GM12891 (cell line): Measurements from ENCODE around the gene PSMB7.
A peak's percentile ranks its signal among the peaks of the same experiment; 100 is the strongest.

Experiments
- DNase-seq: peaks from one replicate; pipeline ENCODE4 v3.0.0; 2011; ENCODE audit warnings: low spot score; ENCODE audit not compliant: insufficient read length
- FAIRE-seq: peaks from 2 replicates; lab custom pipeline; 2011; peaks lifted over from hg19 to GRCh38; lab: Jason Lieb, UNC
- PAX5 ChIP-seq: IDR thresholded peaks from 2 replicates; pipeline ENCODE4 v1.6.1; 2011; ENCODE audit warnings: low read length, moderate library complexity, mild to moderate bottlenecking; ENCODE audit not compliant: insufficient read depth, severe bottlenecking
- POLR2A ChIP-seq: IDR thresholded peaks from 2 replicates; pipeline ENCODE4 v1.6.1; 2011; ENCODE audit warnings: low read depth, low read length, control low read depth
- POLR2AphosphoS5 ChIP-seq: IDR thresholded peaks from 2 replicates; pipeline ENCODE4 v1.6.1; 2011; ENCODE audit warnings: low read depth, low read length, control low read depth
- POU2F2 ChIP-seq: IDR thresholded peaks from 2 replicates; pipeline ENCODE4 v1.6.1; 2011; ENCODE audit warnings: low read depth, mild to moderate bottlenecking, control low read depth, low read length, moderate library complexity
- SPI1 ChIP-seq: IDR thresholded peaks from 2 replicates; pipeline ENCODE4 v1.6.1; 2011; ENCODE audit warnings: low read depth, low read length, control low read depth
- TAF1 ChIP-seq: IDR thresholded peaks from 2 replicates; pipeline ENCODE4 v1.6.1; 2011; ENCODE audit warnings: low read depth, low read length, control low read depth

PSMB7 gene

DNA sequence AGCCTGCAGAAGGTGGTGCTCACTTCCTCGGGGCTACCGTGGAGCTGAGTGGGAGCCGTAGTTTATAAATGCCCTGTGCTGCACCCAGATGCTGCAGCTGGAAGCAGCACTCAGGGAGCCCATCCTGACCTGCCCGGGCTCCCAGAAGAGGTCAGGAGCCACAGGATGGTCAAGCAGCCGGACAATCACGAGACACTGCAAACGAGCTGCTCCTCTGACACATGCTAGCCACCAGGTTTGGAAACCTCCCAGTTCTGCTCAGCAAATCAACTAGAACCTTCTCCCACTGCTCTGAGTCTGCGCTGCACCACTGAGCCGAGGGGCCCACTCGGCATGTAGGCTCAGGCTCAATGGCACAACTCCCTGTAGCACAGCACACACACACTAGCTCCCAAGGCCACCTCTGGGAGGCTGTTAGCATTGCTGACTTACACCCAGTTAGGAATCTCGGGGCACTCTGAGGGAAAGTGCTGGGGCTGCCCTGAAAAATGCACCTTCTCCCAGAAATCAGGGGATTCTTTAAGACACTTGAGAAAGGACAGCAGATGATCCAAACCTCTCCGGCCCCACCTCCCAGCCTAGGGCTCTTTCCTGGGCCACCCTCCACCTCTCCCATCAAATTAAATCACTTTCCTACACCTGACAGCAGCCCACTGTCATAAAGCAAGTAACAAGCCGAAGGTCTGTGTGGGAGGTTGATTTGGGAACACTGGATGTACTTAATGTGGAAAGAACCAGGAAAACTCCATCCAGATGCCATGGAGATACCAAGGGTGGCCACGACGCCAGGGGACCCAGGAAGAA, 59.1 kb downstream of the PSMB7 start:
- FAIRE-seq: no peak
- no peak for DNase-seq
- 0 out of 2 replicates have a peak, but pooled peaks have one; percentile 41 for TF ChIP-seq POU2F2
- TF ChIP-seq SPI1: no peak
- TF ChIP-seq POLR2A: peak; percentile 62

DNA sequence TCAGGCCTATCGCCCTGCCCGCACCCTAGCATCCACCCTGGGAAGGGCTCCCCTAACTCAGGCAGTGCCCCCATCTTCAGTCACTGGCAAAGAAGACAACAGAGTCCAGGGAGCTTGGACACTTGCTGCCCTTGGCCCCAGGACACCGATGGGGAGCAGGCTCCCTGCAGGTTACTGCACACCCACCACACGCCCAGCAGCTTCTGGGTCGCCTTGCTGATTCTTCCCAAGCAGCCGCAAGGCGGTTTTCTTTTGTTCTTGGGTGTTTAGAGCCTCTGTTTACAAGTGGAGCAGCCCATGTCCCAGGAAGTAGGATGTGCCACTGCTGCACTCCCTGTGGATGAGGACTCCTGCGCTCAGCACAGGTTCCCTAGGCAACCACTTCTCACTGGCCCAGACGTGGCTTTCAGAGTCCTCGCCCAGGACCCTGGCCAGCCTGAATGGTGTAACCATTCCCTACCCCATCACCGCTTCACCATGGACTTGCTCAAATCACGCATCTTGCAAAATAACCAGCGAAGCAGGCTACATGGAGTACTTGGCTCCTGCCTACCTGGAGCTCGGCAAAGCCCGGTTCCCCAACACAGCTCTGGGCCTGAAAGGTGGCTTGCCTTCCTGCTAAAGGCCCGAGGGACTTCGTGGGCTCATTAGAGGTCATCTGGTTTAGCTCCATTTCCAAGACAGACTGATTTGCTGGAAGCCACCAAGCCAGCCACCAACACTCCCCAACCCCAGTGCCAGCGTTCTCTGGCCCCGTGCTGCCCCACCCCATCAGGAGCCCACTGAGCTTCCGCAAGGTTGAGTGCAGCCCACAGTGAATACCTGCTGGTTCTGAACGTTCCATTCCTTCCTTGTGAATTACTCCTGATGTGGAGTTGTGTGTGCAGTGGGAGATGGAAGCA, 60.0 kb downstream of the PSMB7 start:
- TF ChIP-seq POU2F2 (0 out of 2 replicates have a peak, but pooled peaks have one; percentile 15), POLR2AphosphoS5 (peak; percentile 6), TAF1 (no peak)
- DNase-seq (no peak), FAIRE-seq (no peak)

GRCh38 chr9:124354346-124355038, 60.8 kb downstream of the PSMB7 start:
- no peak for FAIRE-seq
- TF ChIP-seq POU2F2: 0 out of 2 replicates have a peak, but pooled peaks have one; percentile 43
- no peak for TF ChIP-seq PAX5
- 0 out of 2 replicates have a peak, but pooled peaks have one; percentile 0 for TF ChIP-seq POLR2A
- TF ChIP-seq SPI1: no peak
- TF ChIP-seq POLR2AphosphoS5: peak; percentile 75; the same call in 1 of the 2 replicates
- TF ChIP-seq TAF1: no peak
- no peak for DNase-seq

GRCh38 chr9:124353811-124354274, 61.4 kb downstream of the PSMB7 start:
- FAIRE-seq (no peak), DNase-seq (no peak)
- TF ChIP-seq POU2F2: no peak; the same call in 1 of the 2 replicates
- TF ChIP-seq POLR2A: peak; percentile 38; the same call in 1 of the 2 replicates

DNA sequence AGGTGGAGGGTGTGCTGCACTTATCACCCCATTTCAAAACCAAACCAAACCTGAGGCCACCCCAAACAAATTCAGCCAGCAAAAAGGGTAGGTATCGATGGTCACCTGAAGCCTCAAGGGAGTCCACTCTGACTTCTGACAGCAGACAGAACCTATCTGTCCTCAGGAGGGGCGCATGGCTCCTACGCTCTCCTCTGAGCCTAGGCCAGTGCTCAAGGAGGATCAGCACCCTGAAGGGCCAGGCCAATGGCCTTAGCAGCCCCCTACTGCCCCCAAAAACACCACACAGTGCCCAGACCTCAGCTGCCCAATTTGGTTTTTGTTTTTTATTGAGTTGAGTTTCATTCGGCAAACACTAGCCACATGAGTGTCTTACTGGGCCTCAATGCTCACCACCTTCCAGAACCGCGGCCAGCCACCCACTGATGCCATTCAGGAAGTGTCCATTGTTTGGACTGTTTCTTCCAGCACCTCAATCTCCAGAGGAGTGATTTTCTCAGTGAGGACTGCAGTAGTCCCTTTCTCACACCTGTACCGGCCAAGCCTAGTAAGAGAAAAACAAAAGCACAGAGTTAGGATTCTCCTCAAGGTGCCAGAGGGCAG, 62.0 kb downstream of the PSMB7 start:
- DNase-seq (no peak), FAIRE-seq (no peak)
- TF ChIP-seq POLR2AphosphoS5 (no peak), SPI1 (no peak), POU2F2 (no peak), POLR2A (no peak), PAX5 (no peak), TAF1 (no peak)

DNA sequence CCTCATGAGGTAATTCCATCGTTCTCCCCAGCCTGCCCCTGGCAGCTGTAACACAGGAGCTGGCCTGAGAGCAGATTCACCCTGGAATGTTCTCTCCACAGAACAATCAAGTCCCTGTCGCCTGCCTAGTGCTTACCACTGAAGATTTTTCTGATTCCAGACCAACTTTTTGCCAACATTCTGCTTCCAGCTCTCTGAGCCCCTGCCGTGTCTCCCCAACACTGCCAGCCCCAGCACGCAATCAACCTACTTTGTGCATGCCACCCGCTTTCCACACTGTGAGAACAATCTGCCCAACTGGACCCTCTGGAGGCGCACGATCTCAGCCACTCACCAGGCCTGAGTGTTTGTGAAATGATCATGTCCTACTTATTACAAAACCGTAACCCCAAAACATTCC, 62.6 kb downstream of the PSMB7 start:
- TF ChIP-seq POU2F2 (no peak), POLR2AphosphoS5 (peak; percentile 18; the same call in 1 of the 2 replicates), TAF1 (no peak), PAX5 (no peak), SPI1 (no peak)
- DNase-seq (no peak), FAIRE-seq (no peak)

- no peak for DNase-seq
- TF ChIP-seq PAX5 (no peak), SPI1 (no peak), POLR2AphosphoS5 (no peak), TAF1 (no peak), POLR2A (no peak), POU2F2 (no peak)
- FAIRE-seq: no peak
Measured at GRCh38 chr9:124351672-124352468, 63.4 kb downstream of the PSMB7 start.

GRCh38 chr9:124350494-124351263, 64.6 kb downstream of the PSMB7 start:
- FAIRE-seq (no peak), DNase-seq (no peak)
- no peak for TF ChIP-seq POU2F2
- TF ChIP-seq TAF1: no peak
- peak; percentile 65 for TF ChIP-seq POLR2AphosphoS5
- no peak for TF ChIP-seq PAX5
- TF ChIP-seq POLR2A: no peak; the same call in 1 of the 2 replicates
- no peak for TF ChIP-seq SPI1
